ENCODE data around the gene C4orf50.

C4orf50 gene

DNA sequence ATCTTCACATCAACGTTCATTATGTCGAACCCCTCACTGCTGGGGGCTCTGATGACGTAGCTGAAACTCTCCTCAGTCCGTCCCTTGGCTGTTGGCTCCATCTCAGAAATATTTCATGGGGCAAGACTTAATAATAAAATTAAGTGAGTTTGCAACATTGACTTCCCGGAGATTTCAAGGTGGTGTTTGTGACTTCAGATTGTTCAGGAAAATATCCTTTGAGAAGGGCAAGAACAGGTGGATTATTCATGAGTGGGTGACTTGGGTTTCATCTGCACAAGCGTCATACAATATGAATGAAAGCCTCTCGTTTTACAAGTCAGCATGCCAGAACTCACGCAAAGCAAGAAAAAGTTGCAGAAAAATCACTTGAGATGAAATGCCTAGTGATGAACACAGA, at the start of gene C4orf50:
TSS of gene C4orf50 (minus strand) at position 101 of the 400 bp plus-strand sequence.
- no peak for DNase-seq (ENCODE audit: low read depth in 2 of 2)

- DNase-seq (ENCODE audit: low read depth in 2 of 2), result no peak
These were observed 47.8 kb upstream of the C4orf50 start for GRCh38 chr4:6065934-6066590.

DNA sequence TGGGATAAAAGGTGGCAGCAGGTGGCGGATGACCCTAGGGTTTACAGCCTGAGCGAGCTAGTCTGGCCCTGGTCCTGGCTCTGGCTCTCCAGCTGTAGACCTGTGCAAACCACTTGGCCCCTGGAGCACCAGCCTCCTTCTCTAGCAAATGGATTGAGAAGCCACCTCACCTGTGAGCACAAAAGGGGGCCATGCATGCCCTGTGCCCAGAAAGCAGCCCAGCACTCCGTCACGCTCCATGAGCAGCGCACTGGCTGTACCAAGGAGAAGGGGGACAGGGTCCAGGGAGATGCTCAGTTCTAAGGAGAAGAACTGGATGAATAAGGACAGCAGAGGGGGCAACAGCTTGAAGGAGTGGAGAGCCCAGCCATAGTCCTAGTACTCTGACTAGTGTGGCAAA, 46.9 kb upstream of the C4orf50 start:
- DNase-seq (ENCODE audit: low read depth in 2 of 2), result no peak

GRCh38 chr4:6064383-6064782, 46.2 kb upstream of the C4orf50 start:
- no peak for DNase-seq (ENCODE audit: low read depth in 2 of 2)

DNA sequence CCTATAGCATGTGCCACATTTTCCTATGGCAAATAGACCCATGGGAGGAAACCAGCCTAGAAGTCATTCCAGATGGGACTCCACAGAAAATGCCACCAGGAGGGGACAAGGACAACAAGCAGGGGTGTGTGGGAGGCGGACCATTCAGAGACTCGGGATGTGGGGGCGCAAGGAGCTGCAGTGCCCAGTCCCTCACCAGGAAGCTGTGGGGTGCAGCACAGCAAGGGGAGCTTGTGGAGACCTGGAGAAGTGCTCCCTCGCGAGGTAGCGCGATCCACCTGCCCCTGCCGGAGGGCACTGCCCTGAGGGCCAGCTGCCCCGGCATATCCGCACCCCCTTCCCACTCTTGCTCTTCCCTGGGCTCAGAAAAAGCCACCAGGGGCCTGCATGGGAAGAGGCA, 45.5 kb upstream of the C4orf50 start:
- DNase-seq (ENCODE audit: low read depth in 2 of 2), result no peak

DNA sequence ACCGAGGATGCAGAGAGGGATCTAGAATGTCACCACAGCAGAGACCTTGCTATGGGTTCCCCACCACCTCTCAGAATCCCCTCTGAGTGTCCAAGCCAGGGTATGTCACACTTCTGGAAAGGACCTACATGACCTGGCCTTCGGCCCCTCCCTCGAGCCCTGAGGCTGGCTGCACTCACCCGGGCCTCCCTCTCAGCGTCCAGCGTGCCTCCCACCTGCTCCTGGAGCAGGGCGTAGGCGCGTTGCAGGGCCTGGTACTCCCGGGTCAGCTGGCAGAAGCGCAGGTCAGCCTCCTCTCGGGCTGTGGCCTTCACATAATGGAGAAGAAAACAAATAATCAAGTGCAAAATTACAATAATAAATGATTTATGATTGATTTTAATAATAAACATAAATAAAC, 43.9 kb upstream of the C4orf50 start:
- DNase-seq (ENCODE audit: low read depth in 2 of 2), result no peak

- no peak for DNase-seq (ENCODE audit: low read depth in 2 of 2)
These were observed 41.2 kb upstream of the C4orf50 start for GRCh38 chr4:6059375-6059805.

GRCh38 chr4:6058531-6059374, 40.5 kb upstream of the C4orf50 start:
- no peak for DNase-seq (ENCODE audit: low read depth in 2 of 2)

DNA sequence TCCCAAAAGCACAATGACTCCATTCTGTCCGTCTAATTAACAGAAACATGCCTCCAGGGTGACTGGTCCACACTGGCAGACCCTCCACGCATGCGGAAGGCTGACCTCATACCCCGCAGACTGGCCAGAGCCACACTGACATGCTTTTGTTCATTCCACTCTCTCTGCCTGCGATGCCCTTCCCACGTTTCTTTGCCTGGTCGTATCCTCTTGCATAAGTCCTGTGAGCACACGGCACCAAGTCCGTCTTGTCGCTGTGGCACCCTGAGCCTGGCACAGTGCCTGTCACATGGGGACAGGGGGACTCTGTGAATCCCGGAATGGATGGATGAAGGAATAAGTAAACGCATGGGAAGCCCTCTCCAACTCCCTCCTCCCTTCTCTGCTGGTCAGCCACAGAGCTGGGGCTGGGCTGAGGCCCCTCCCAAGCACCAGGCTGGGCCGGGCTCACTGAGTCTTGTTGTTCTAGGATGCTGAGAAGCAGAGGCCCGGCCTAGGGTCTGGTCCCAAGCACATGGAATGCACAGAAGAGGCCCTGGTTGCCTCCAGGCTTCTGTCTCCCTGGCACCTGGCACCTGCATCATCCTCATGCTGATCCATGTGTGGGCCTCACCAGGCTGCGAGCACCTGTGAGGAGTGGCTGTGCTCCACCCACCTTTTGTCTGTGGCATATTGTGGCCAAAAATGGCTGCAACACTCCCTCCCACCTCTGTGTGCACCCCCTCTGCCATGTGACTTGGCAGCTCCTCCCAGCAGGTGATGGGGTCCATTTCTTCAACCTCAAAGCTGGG, 38.9 kb upstream of the C4orf50 start:
- no peak for DNase-seq (ENCODE audit: low read depth in 2 of 2)

DNA sequence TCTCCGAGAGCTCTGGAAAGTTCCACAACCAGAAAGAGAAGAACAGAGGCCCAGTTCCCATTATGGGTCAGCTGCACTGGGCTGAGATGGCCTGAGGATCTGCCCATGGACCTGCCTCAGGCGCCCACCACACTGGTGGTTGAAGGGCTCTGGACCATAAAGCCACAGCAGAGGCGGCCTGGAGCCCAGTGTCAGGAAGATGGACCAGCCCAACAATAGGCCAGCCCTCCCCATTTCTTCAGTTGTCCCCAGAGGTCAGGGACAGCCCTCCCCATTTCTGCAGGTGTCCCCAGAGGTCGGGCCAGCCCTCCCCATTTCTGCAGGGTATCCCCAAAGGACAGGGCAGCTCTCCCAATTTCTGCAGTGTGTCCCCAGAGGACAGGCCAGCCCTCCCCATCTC, 37.2 kb upstream of the C4orf50 start:
- no peak for DNase-seq (ENCODE audit: low read depth in 2 of 2)

GRCh38 chr4:6055030-6055429, 36.8 kb upstream of the C4orf50 start:
- DNase-seq (ENCODE audit: low read depth in 2 of 2), result no peak

DNA sequence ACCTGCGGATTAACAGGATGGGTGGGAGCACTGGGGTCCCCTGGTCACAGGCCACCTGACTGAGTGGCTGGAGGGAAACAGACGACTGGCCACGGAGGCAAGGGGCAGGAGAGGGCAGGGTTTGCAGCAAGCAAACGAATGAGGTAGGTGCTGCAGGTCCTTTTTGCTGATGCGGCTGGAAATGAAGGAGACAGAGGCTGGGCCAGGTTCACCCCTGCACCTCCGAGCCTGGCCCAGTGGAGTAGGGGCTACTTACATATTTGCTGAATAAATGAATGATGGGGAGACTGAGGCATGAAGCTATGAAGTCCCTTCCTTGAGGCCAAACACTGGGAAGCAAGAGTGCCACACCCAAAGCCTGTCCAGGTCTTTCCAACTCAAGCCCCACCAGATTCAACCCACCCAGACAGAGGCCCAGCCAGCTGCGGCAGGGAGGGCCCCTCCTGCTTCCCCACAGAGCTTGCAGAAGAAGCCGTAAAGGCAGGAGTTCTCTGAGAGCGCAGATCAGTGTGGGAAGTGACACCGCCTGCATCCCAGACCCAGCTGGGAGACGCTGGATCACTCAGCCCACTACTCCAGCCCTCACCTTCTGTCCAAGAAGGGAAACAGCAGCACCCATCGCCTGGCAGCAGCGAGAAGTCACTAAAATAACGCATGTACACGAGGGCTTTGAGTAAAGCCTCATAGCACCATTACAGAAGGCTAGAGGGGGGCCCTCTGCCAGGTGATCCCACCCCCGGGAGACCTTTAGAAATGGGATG, 36.1 kb upstream of the C4orf50 start:
- DNase-seq (ENCODE audit: low read depth in 2 of 2), result no peak

- DNase-seq (ENCODE audit: low read depth in 2 of 2), result no peak
These were observed 34.4 kb upstream of the C4orf50 start for GRCh38 chr4:6052679-6053078.

DNA sequence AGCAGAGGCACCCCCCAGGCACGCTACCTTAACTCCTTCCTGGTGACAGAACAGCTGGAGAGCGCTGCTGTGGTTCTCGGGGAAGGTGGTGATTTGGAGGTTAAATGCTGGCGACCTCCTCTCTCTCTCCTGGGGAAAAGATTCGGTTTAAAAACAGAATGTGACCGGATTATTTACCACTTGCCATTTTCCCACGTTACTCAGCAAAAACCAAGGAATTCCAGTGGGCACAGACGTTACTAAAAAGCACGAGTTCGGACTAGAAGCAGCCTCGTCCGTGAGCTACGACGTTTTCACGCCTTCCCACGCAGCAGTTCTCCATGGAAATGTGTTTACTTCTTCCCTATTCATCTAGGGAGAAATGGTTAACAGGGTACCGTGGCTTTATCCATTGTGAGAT, 32.3 kb upstream of the C4orf50 start:
- no peak for DNase-seq (ENCODE audit: low read depth in 2 of 2)

GRCh38 chr4:6049985-6050384, 31.8 kb upstream of the C4orf50 start:
- no peak for DNase-seq (ENCODE audit: low read depth in 2 of 2)

- no peak for DNase-seq (ENCODE audit: low read depth in 2 of 2)
These were observed 31.0 kb upstream of the C4orf50 start for GRCh38 chr4:6049278-6049677.

GRCh38 chr4:6048537-6048936, 30.3 kb upstream of the C4orf50 start:
- no peak for DNase-seq (ENCODE audit: low read depth in 2 of 2)

GRCh38 chr4:6047130-6047673, 29.0 kb upstream of the C4orf50 start:
- DNase-seq (ENCODE audit: low read depth in 2 of 2), result no peak

DNA sequence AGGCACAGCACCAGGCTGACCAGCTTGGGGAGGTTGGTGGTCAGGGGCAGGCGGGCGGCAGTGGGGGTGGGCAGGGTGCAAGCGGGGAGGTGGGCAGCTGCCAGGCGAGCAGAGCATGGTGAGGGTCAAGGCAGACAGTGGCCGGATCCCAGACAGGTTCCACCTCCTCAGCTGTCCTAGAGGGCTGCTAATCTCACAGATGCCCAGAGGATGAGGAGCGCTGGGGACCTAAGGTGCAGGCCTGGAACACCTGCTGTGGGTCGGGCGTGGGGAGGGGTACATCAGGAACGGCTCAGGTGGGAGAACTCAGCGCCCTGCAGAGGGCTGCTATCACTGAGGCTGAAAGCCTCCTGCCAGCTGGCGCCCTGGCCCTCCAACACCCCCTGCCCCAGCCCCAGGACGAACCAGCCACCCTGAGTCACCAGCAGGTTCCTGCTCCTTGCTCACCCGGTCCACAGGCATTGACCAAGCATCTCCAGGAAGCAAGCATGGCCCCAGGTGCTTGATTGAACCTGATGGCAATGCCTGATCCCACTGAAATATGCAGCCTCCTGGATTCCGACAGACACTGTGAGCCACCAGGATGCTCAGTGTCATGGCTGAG, 28.4 kb upstream of the C4orf50 start:
- DNase-seq (ENCODE audit: low read depth in 2 of 2), result no peak

DNA sequence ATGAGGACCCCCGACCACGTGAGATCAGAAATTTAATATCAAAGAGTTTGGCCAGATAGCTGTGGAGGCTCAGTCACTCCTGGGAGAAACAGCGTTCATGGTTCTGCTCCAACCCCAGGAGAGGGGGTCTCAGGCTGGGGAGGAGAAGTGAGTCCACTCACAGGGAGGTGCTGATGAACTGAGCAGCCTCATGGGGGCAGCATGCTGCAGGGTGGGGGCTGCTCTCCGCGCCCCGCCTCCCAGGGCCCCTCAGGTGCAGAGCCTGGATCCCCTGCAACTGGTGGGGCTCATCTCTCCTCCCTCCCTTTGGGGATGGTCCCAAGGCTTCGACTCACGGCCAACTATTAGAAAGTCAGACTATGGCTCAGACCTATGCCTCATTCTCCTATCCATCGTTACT, 26.6 kb upstream of the C4orf50 start:
- DNase-seq (ENCODE audit: low read depth in 2 of 2), result no peak

GRCh38 chr4:6044276-6044675, 26.0 kb upstream of the C4orf50 start:
- DNase-seq (ENCODE audit: low read depth in 2 of 2), result no peak
